Stimulated activated naive CD8-positive, alpha-beta T cell treated with anti-CD3 and anti-CD28 coated beads, Interleukin-15, Interleukin-2, amounts not matched to agents 100 ng/mL and 50 ng/mL, for 24 hours (primary cell): ENCODE data around the gene NAA20.

Source experiments
- H3K27ac Mint-ChIP-seq: one replicate; pipeline ENCODE4 v1.8.0; 2021; ENCODE audit warnings: mild to moderate bottlenecking, mixed read lengths
- H3K27me3 Mint-ChIP-seq: one replicate; pipeline ENCODE4 v1.8.0; 2021; ENCODE audit warnings: mixed read lengths
- H3K36me3 Mint-ChIP-seq: one replicate; pipeline ENCODE4 v1.8.0; 2021; ENCODE audit warnings: low read depth, mixed read lengths
- H3K4me1 Mint-ChIP-seq: one replicate; pipeline ENCODE4 v1.8.0; 2021; ENCODE audit warnings: low read depth, mixed read lengths
- H3K4me3 Mint-ChIP-seq: one replicate; pipeline ENCODE4 v1.8.0; 2021; ENCODE audit warnings: mild to moderate bottlenecking, mixed read lengths
- H3K9me3 Mint-ChIP-seq: one replicate; pipeline ENCODE4 v1.8.0; 2021; ENCODE audit warnings: mixed read lengths

NAA20 gene

DNA sequence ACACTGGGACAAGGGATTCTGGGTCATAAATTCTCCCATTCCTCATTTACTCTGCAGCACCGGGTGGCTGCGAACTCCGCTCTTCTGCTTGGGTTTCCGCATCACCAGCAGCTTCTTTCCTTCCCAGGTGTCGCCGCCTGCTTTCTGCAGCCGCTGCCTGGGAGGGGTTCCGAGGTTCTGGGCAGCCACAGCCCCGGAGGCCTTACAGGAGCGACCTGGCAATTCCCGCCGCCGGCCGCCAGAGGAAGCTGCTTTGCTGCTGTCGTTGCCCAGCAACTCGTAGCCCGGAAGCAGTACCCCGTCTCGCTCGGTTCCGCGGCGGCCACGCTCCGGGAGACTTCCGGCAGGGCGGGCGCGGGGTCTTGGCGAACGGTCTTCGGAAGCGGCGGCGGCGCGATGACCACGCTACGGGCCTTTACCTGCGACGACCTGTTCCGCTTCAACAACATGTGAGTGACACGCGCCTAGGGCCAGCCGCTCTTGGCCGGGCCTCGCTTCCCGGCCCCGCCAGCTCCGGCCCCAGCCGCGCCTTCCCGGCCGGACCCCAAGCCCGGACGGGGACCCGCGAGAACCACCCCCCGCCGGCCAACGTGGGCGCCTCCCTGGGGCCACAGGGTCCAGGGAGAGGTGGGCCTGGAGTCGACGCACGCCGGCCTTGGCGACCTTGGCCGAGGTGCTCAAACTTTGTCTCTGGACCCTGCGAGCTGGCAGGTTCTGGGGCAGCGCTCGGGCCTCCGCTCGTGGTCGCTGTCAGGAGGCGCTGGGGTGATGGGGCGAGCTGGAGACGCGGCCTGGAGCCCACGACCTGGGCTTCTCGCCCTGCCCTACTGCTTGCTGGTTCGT is at the start of gene NAA20:
NAA20 (plus strand) TSS at position 362 of the 843 bp plus-strand sequence; CDS start at position 397, 35 bp downstream.
- peaks cover 35% of the 10 kb centered on the region for H3K36me3 Mint-ChIP-seq
- peak within 1 kb of the TSS; percentile 85 for H3K27ac Mint-ChIP-seq
- H3K27me3 Mint-ChIP-seq, result no peaks in the 10 kb centered on the region
- peak within 1 kb of the TSS; percentile 93 for H3K4me3 Mint-ChIP-seq
- H3K9me3 Mint-ChIP-seq, result no peaks in the 10 kb centered on the region
- peaks cover 50% of the 10 kb centered on the region for H3K4me1 Mint-ChIP-seq

GRCh38 chr20:19967445-19967844 is 49.7 kb upstream of the NAA20 start:
- H3K4me1 Mint-ChIP-seq, result peaks cover 6% of the 10 kb centered on the region
- H3K4me3 Mint-ChIP-seq, result no peak overlapping the region
- H3K36me3 Mint-ChIP-seq, result no peaks in the 10 kb centered on the region
- H3K27ac Mint-ChIP-seq, result no peak overlapping the region
- H3K9me3 Mint-ChIP-seq, result no peaks in the 10 kb centered on the region
- no peaks in the 10 kb centered on the region for H3K27me3 Mint-ChIP-seq

GRCh38 chr20:19968028-19968427 is 49.1 kb upstream of the NAA20 start:
- Mint-ChIP-seq H3K4me1 (peaks cover 6% of the 10 kb centered on the region), H3K36me3 (no peaks in the 10 kb centered on the region), H3K27me3 (no peaks in the 10 kb centered on the region), H3K9me3 (no peaks in the 10 kb centered on the region), H3K4me3 (no peak overlapping the region), H3K27ac (no peak overlapping the region)

DNA sequence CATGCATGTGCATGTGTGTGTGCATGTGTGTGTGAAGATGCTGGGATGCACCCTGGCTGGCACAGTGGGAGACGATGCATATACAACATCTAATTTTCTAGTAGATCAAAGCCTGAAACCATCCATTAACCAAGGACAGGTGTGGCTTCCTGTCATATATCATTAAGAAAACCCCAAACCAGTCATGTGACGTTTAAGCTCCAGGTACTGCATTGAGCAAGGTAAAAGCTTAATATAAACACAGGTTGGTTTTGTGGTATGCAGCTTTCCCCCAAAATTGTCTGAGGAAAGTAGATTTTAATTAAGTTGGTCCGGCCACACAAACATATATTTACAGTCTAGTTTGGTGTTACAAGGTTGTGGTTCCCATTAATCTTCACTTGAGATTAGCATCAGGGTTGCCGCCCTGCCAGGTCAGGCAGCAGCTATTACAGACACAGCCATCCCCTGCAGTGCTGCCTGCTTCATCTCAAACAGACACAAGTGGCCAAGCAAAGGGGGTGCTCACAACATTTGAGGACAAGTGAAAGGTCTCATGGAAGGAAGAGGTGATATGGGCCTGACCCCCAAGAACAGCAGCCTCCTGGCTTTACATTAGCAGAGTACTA is 48.6 kb upstream of the NAA20 start:
- H3K9me3 Mint-ChIP-seq, result no peaks in the 10 kb centered on the region
- H3K36me3 Mint-ChIP-seq, result no peaks in the 10 kb centered on the region
- H3K4me3 Mint-ChIP-seq, result no peak overlapping the region
- peaks cover 6% of the 10 kb centered on the region for H3K4me1 Mint-ChIP-seq
- H3K27me3 Mint-ChIP-seq, result no peaks in the 10 kb centered on the region
- no peak overlapping the region for H3K27ac Mint-ChIP-seq

DNA sequence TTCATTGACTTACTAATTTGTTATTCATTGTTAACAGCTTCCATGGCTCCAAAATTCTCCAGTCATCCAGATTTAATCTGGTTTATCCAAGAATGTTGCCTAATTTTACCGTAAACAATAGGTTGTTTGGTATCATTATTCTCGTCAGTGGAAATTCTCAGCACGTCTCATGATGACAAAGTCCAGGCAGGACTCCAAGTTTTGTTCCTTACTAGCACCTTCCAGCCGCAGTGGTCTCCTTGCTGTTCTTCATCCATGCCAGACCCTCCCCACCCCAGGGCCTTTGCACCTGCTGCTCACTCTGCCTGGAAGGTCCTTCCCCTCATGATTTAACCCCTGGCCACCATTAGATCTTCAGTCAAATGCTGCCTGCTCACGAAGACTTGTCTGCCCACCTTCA is 48.1 kb upstream of the NAA20 start:
- H3K4me3 Mint-ChIP-seq, result no peak overlapping the region
- H3K9me3 Mint-ChIP-seq, result no peaks in the 10 kb centered on the region

GRCh38 chr20:19969507-19970255 is 47.5 kb upstream of the NAA20 start:
- H3K9me3 Mint-ChIP-seq, result no peaks in the 10 kb centered on the region

More for the DNA sequence above, 48.1 kb upstream of the NAA20 start:
- no peaks in the 10 kb centered on the region for H3K27me3 Mint-ChIP-seq
- H3K4me1 Mint-ChIP-seq, result peaks cover 6% of the 10 kb centered on the region
- no peak overlapping the region for H3K27ac Mint-ChIP-seq
- no peaks in the 10 kb centered on the region for H3K36me3 Mint-ChIP-seq

GRCh38 chr20:19970256-19970765 is 46.9 kb upstream of the NAA20 start:
- Mint-ChIP-seq H3K4me1 (peaks cover 6% of the 10 kb centered on the region), H3K27ac (no peak overlapping the region), H3K9me3 (no peaks in the 10 kb centered on the region), H3K27me3 (no peaks in the 10 kb centered on the region), H3K4me3 (no peak overlapping the region), H3K36me3 (no peaks in the 10 kb centered on the region)

More at GRCh38 chr20:19969507-19970255, 47.5 kb upstream of the NAA20 start:
- H3K4me1 Mint-ChIP-seq, result peaks cover 6% of the 10 kb centered on the region
- H3K27ac Mint-ChIP-seq, result no peak overlapping the region
- no peak overlapping the region for H3K4me3 Mint-ChIP-seq
- no peaks in the 10 kb centered on the region for H3K36me3 Mint-ChIP-seq
- H3K27me3 Mint-ChIP-seq, result no peaks in the 10 kb centered on the region

- Mint-ChIP-seq H3K27me3 (no peaks in the 10 kb centered on the region), H3K4me3 (no peak overlapping the region), H3K36me3 (no peaks in the 10 kb centered on the region)
Observed at GRCh38 chr20:19971116-19971515, 46.0 kb upstream of the NAA20 start.

DNA sequence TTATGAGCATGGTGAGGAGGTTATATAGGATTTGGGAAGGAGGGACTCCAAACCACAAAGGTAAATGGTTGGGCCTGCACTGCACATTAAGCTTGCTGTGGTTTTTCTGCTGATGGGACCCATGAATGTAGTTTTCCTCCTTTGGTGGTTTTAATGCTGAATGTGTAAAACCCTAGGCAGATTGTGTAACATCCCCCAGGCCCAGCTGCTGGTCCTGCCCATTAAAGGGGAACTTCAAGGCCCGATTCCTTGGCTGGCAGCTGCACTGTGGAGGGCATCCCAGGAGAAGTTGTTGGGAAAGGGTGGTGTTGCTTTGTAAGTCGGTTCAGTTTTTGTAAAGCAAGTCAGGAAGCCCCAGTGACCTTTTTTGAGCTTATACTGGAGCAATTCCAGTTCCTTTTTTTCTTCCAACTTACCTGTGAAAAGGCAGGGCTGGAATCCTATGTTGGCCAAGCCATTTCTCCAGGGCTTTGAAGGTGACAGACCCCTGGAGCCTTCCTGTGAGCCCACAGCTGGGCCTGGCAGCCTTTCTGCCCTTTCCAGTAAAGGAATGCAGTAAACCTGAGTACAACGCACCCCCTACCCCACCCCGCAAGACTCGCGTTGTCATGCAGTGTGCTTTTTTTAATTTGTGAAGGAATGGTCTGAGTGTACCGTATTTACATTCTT is 43.1 kb upstream of the NAA20 start:
- Mint-ChIP-seq H3K27ac (no peak overlapping the region), H3K4me3 (no peak overlapping the region), H3K27me3 (peaks cover 3% of the 10 kb centered on the region), H3K9me3 (no peaks in the 10 kb centered on the region), H3K36me3 (no peaks in the 10 kb centered on the region), H3K4me1 (peaks cover 7% of the 10 kb centered on the region)

More at GRCh38 chr20:19971116-19971515, 46.0 kb upstream of the NAA20 start:
- Mint-ChIP-seq H3K27ac (no peak overlapping the region), H3K4me1 (peaks cover 6% of the 10 kb centered on the region), H3K9me3 (no peaks in the 10 kb centered on the region)

GRCh38 chr20:19974630-19975435 is 42.3 kb upstream of the NAA20 start:
- Mint-ChIP-seq H3K27ac (no peak overlapping the region), H3K4me1 (peaks cover 7% of the 10 kb centered on the region), H3K36me3 (no peaks in the 10 kb centered on the region)

GRCh38 chr20:19975436-19975799 is 41.7 kb upstream of the NAA20 start:
- Mint-ChIP-seq H3K36me3 (no peaks in the 10 kb centered on the region), H3K4me3 (no peak overlapping the region), H3K27me3 (peaks cover 3% of the 10 kb centered on the region), H3K9me3 (no peaks in the 10 kb centered on the region), H3K27ac (no peak overlapping the region), H3K4me1 (peaks cover 7% of the 10 kb centered on the region)

More at GRCh38 chr20:19974630-19975435, 42.3 kb upstream of the NAA20 start:
- no peaks in the 10 kb centered on the region for H3K9me3 Mint-ChIP-seq
- no peak overlapping the region for H3K4me3 Mint-ChIP-seq
- peaks cover 3% of the 10 kb centered on the region for H3K27me3 Mint-ChIP-seq

DNA sequence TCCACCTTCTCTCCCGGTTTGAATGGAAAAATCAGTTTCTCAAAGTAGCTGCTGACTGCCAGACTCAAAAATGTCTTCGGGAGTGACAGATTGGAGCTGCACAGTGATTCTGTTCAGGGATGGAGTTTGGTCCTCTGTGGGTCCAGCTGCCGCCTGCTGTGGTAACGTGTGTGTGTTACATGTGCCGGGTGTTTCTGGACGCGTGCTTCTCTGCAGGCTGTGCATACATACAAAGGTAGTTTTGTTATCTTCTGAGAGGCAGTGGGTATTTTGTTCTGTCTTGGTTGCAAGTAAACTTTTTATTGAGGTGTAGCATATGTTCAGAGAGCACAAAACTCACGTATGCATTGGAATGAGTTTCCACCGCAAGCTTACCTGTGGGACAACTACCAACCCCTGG is 41.3 kb upstream of the NAA20 start:
- H3K9me3 Mint-ChIP-seq, result no peaks in the 10 kb centered on the region
- H3K4me3 Mint-ChIP-seq, result no peak overlapping the region
- H3K4me1 Mint-ChIP-seq, result peaks cover 7% of the 10 kb centered on the region
- H3K27ac Mint-ChIP-seq, result no peak overlapping the region
- no peaks in the 10 kb centered on the region for H3K36me3 Mint-ChIP-seq
- peaks cover 3% of the 10 kb centered on the region for H3K27me3 Mint-ChIP-seq

- Mint-ChIP-seq H3K27me3 (peaks cover 3% of the 10 kb centered on the region), H3K9me3 (no peaks in the 10 kb centered on the region), H3K36me3 (no peaks in the 10 kb centered on the region), H3K27ac (no peak overlapping the region), H3K4me1 (peaks cover 7% of the 10 kb centered on the region), H3K4me3 (no peak overlapping the region)
Observed at GRCh38 chr20:19976595-19977372, 40.4 kb upstream of the NAA20 start.
